RWPE1 (cell line): ENCODE measurements around the gene TNS3.

Source experiments
- CTCF ChIA-PET: fragments of 350-600 bp; sonication (Branson Sonifier 250); formaldehyde crosslinking; extraction: SDS; loops from one replicate; lab custom pipeline; 2021; lab: Yijun Ruan, JAX
- POLR2A ChIA-PET: fragments of 400-600 bp; formaldehyde crosslinking; extraction: SDS; loops from one replicate; lab custom pipeline; 2020; ENCODE audit warnings: antibody characterized with exemption; ENCODE audit not compliant: low non-redundant PET; lab: Yijun Ruan, JAX
- DNase-seq: peaks from one replicate; pipeline ENCODE4 v3.0.0; 2012; ENCODE audit warnings: low spot score
- H3K27ac ChIP-seq: fragments of 450-650 bp; 2 replicates; pipeline ENCODE4 v1.5.1; 2017
- CTCF ChIP-seq: fragments of 450-650 bp; conservative IDR thresholded peaks from 2 replicates; pipeline ENCODE4 v1.5.1; 2017; ENCODE audit warnings: low read depth, mild to moderate bottlenecking

TNS3 gene

GRCh38 chr7:47350425-47350824 is 231.5 kb downstream of the TNS3 start:
- CTCF ChIA-PET = interaction anchor here (0.6 kb wide), 1 partner anchor 251 kb away, joined by 3 read pairs; no protein-coding TSS in a partner anchor
- TF ChIP-seq CTCF = no peak
- POLR2A ChIA-PET = no interaction called here
- H3K27ac ChIP-seq = 0 out of 2 replicates have a peak overlapping the region, but pooled peaks have one; percentile 12
- no peak for DNase-seq

GRCh38 chr7:47349401-47349800 is 232.5 kb downstream of the TNS3 start:
- CTCF ChIA-PET = interaction anchor here (0.6 kb wide), 1 partner anchor 84 kb away, joined by 3 read pairs; no protein-coding TSS in a partner anchor
- TF ChIP-seq CTCF = no peak
- no peak for DNase-seq
- no peak overlapping the region for H3K27ac ChIP-seq
- POLR2A ChIA-PET = no interaction called here

- no peak for DNase-seq
- POLR2A ChIA-PET = no interaction called here
- no peak for TF ChIP-seq CTCF
- H3K27ac ChIP-seq = no peak overlapping the region
- CTCF ChIA-PET = no interaction called here
Measured at GRCh38 chr7:47347816-47348385, 234.0 kb downstream of the TNS3 start.

GRCh38 chr7:47347346-47347745 is 234.6 kb downstream of the TNS3 start:
- H3K27ac ChIP-seq = no peak overlapping the region
- ChIA-PET POLR2A (no interaction called here), CTCF (interaction anchor here (1.2 kb wide), 1 partner anchor 81 kb away, joined by 3 read pairs; no protein-coding TSS in a partner anchor)
- TF ChIP-seq CTCF = no peak
- no peak for DNase-seq

GRCh38 chr7:47346377-47346914 is 235.5 kb downstream of the TNS3 start:
- CTCF ChIA-PET = interaction anchor here (1.2 kb wide), 1 partner anchor 81 kb away, joined by 3 read pairs; no protein-coding TSS in a partner anchor
- POLR2A ChIA-PET = no interaction called here

GRCh38 chr7:47345857-47346298 is 236.0 kb downstream of the TNS3 start:
- H3K27ac ChIP-seq = no peak overlapping the region; the same call in none of the 2 replicates
- POLR2A ChIA-PET = no interaction called here
- no peak for TF ChIP-seq CTCF
- CTCF ChIA-PET = interaction anchor here (1.2 kb wide), 1 partner anchor 80 kb away, joined by 3 read pairs; no protein-coding TSS in a partner anchor
- no peak for DNase-seq

More at GRCh38 chr7:47346377-47346914, 235.5 kb downstream of the TNS3 start:
- no peak for DNase-seq
- TF ChIP-seq CTCF = no peak
- H3K27ac ChIP-seq = no peak overlapping the region; the same call in none of the 2 replicates
